BE2C (cell line): ENCODE measurements around the gene PHLDB2.

Experiments used
- DNase-seq: peaks from one replicate; pipeline ENCODE4 v3.0.0-alpha.2; 2020
- H3K27me3 ChIP-seq: fragments of 250-450 bp; sonication (Bioruptor Pico); 2 replicates; pipeline ENCODE4 v1.5.1; 2020; ENCODE audit warnings: mild to moderate bottlenecking
- H3K36me3 ChIP-seq: fragments of 250-450 bp; sonication (Bioruptor Pico); 2 replicates; pipeline ENCODE4 v1.5.1; 2020; ENCODE audit warnings: mild to moderate bottlenecking
- H3K4me1 ChIP-seq: fragments of 250-450 bp; sonication (Bioruptor Pico); 2 replicates; pipeline ENCODE4 v1.5.1; 2020
- H3K4me3 ChIP-seq: 2 replicates; pipeline ENCODE4 v1.5.1; 2011; ENCODE audit warnings: low read depth, low read length
- H3K9me3 ChIP-seq: fragments of 250-450 bp; sonication (Bioruptor Pico); 2 replicates; pipeline ENCODE4 v1.5.1; 2020
- TF ChIP-seq, protein P1 (sequence below): IDR thresholded peaks from 2 replicates; pipeline ENCODE4 v1.5.1; 2012; ENCODE audit warnings: mild to moderate bottlenecking, low read depth, low read length

The PHLDB2 gene

DNA sequence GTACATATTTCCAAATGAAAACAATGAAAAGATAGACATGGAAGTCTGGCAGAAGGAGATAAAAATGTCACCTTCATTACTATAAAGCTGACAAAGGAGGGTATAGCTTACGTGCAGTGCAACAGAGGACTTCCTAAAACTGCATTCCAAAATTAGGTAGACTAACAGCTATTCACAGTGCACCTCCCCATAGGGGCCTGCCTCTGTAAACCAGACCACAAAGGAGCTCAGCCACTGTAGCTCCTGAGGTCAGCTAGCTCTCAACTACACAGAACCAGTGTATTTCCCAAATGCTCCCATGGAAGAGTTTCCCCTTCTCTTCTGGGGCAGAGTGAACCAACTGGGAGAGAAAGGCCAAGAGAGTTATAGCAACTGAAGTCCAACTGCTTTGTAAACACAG is 31.2 kb upstream of the PHLDB2 start:
- TF ChIP-seq, protein P1, sequence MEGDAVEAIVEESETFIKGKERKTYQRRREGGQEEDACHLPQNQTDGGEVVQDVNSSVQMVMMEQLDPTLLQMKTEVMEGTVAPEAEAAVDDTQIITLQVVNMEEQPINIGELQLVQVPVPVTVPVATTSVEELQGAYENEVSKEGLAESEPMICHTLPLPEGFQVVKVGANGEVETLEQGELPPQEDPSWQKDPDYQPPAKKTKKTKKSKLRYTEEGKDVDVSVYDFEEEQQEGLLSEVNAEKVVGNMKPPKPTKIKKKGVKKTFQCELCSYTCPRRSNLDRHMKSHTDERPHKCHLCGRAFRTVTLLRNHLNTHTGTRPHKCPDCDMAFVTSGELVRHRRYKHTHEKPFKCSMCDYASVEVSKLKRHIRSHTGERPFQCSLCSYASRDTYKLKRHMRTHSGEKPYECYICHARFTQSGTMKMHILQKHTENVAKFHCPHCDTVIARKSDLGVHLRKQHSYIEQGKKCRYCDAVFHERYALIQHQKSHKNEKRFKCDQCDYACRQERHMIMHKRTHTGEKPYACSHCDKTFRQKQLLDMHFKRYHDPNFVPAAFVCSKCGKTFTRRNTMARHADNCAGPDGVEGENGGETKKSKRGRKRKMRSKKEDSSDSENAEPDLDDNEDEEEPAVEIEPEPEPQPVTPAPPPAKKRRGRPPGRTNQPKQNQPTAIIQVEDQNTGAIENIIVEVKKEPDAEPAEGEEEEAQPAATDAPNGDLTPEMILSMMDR: no peak
- Histone ChIP-seq H3K9me3 (no peaks in the 10 kb centered on the region), H3K4me1 (no peaks in the 10 kb centered on the region), H3K36me3 (no peaks in the 10 kb centered on the region), H3K27me3 (no peaks in the 10 kb centered on the region), H3K4me3 (no peak overlapping the region)
- DNase-seq: no peak

DNA sequence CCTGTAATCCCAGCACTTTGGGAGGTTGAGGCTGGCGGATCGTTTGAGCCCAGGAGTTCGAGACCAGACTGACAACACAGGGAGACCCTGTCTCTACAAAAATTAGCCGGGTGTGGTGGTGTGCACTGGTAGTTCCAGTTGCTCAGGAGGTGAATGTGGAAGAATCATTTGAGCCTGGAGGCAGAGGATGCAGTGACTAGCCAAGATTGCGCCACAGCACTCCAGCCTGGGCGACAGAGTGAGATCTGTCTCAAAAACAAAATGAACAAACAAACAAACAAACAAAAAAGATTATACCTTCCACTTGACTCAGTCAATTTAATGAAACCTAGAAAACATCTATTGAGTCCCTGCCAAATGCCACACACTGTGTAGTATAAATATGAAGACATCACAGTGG is 30.5 kb upstream of the PHLDB2 start:
- no peaks in the 10 kb centered on the region for H3K36me3 ChIP-seq
- H3K4me3 ChIP-seq: no peak overlapping the region
- DNase-seq: no peak
- TF ChIP-seq, protein P1: no peak
- no peaks in the 10 kb centered on the region for H3K4me1 ChIP-seq
- H3K9me3 ChIP-seq: no peaks in the 10 kb centered on the region
- no peaks in the 10 kb centered on the region for H3K27me3 ChIP-seq

DNA sequence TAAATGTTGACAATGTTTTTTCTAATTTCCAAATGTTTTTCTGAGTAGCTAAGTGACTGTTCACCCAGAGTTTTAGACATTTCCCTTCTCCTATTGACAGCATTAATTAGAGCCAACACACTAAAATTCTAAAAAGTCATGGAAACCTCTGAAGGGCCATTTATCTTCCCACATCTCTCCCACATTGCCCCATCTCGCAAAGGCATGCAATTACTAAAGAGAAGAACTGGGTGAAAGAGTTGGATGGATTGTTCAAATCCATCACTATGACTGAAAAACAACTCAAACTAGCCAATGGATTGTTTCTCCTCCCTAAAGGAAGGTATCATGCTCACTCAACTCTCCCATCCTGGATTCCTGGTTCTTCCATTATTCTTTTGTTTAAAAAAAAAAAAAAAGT is 30.0 kb upstream of the PHLDB2 start:
- no peak for DNase-seq
- TF ChIP-seq, protein P1: no peak
- Histone ChIP-seq H3K4me3 (no peak overlapping the region), H3K27me3 (no peaks in the 10 kb centered on the region), H3K36me3 (no peaks in the 10 kb centered on the region), H3K4me1 (no peaks in the 10 kb centered on the region), H3K9me3 (no peaks in the 10 kb centered on the region)

DNA sequence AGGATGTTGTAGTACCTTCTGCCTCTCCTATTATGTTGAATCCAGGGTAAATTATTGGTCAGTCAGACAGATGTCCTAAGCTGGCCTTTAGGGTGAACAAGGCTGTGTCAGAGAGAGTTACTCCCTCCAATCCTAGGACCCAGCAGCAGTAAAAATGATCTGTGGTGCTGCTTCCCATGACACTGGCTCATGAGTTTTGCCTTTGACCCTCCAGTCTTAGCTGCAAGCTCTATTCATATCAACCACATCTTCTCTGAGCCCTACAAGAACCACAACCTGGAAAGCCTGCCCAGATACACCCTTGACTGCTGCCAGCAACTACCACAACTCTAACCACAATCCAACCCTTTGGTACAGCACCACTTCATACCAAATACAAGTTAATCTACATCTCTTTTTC is 27.2 kb upstream of the PHLDB2 start:
- H3K36me3 ChIP-seq: no peaks in the 10 kb centered on the region
- no peaks in the 10 kb centered on the region for H3K9me3 ChIP-seq
- TF ChIP-seq, protein P1: no peak
- no peak for DNase-seq
- no peaks in the 10 kb centered on the region for H3K4me1 ChIP-seq
- H3K27me3 ChIP-seq: no peaks in the 10 kb centered on the region
- no peak overlapping the region for H3K4me3 ChIP-seq

DNA sequence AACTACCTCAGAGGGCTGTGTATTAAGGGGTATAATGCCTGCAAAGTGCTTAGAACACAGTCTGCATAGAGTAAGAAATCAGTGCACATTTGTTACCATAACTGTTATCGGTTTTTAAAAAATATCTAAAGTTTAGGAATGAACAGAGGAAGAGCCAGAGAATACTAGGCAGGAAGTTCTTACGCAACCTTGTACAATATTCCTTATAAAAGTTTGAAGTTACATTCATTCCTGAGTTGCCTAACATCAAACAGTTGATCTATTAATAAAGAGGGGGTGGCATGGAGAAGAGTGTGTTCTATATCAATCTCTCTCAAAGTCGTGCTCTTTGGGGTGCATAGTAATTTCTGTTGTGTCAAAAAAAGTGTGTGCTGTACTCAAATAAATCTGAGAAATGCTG is 22.0 kb upstream of the PHLDB2 start:
- no peaks in the 10 kb centered on the region for H3K36me3 ChIP-seq
- no peaks in the 10 kb centered on the region for H3K9me3 ChIP-seq
- no peaks in the 10 kb centered on the region for H3K27me3 ChIP-seq
- TF ChIP-seq, protein P1: no peak
- no peaks in the 10 kb centered on the region for H3K4me1 ChIP-seq
- DNase-seq: no peak
- no peak overlapping the region for H3K4me3 ChIP-seq

DNA sequence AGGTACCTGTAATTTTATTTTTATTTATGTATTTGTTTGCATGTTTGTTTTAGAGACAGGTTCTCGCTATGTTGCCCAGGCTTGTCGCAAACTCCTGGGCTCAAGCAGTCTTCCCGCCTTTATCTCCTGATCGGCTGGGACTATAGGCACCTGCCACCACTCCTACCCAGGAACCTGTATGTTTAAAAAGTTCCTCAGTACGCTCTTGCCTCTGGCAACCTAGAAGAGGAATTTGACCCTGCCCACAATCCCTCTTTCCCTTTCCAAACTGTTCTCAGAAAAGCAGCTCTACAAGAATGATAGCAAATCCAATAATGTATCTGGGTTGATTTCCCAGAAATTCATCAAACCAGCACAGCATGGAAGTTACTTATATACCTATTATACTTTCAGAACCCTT is 20.9 kb upstream of the PHLDB2 start:
- H3K27me3 ChIP-seq: no peaks in the 10 kb centered on the region
- no peaks in the 10 kb centered on the region for H3K9me3 ChIP-seq
- no peak for DNase-seq
- no peaks in the 10 kb centered on the region for H3K36me3 ChIP-seq
- H3K4me1 ChIP-seq: no peaks in the 10 kb centered on the region
- TF ChIP-seq, protein P1: no peak
- no peak overlapping the region for H3K4me3 ChIP-seq
